Fibroblast of mammary gland (primary cell): ENCODE measurements around the gene TBC1D22A.

Experiments used
- DNase-seq: peaks from one replicate; pipeline ENCODE4 v3.0.0-alpha.2; 2010; ENCODE audit warnings: low read depth
- H3K4me3 ChIP-seq: 2 replicates; pipeline ENCODE4 v1.5.1; 2011; ENCODE audit warnings: low read depth, mild to moderate bottlenecking, low read length, moderate library complexity; ENCODE audit not compliant: control insufficient read depth
- CTCF ChIP-seq: conservative IDR thresholded peaks from 2 replicates; pipeline ENCODE4 v1.5.1; 2011; ENCODE audit warnings: low read depth, low read length, inconsistent platforms; ENCODE audit not compliant: control insufficient read depth, insufficient read depth

The TBC1D22A gene

GRCh38 chr22:47205081-47205491 is 442.6 kb downstream of the TBC1D22A start:
- TF ChIP-seq CTCF: no peak
- H3K4me3 ChIP-seq: no peak overlapping the region
- no peak for DNase-seq

DNA sequence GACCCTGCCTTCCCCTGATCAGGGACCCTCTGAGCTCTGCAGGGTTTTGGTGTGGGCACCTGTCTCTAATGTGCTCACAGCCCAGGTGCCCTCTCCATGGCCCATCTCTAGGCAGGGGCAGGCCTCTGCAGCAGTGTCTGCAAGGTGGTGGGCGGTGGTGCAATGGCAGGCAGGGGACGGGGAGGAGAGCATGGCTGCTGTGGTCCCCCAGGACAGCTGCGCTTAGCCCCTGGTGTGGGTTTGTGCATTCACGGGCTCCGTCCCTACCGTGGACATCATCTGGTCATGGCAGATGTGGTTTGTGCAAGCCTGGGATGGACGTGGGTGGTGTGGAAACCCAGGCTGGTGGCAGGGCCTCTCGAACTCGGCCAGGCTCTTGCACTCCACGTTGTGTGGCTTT is 443.1 kb downstream of the TBC1D22A start:
- no peak overlapping the region for H3K4me3 ChIP-seq
- no peak for TF ChIP-seq CTCF
- DNase-seq: no peak

GRCh38 chr22:47206164-47206563 is 443.7 kb downstream of the TBC1D22A start:
- no peak for TF ChIP-seq CTCF
- no peak for DNase-seq
- no peak overlapping the region for H3K4me3 ChIP-seq

DNA sequence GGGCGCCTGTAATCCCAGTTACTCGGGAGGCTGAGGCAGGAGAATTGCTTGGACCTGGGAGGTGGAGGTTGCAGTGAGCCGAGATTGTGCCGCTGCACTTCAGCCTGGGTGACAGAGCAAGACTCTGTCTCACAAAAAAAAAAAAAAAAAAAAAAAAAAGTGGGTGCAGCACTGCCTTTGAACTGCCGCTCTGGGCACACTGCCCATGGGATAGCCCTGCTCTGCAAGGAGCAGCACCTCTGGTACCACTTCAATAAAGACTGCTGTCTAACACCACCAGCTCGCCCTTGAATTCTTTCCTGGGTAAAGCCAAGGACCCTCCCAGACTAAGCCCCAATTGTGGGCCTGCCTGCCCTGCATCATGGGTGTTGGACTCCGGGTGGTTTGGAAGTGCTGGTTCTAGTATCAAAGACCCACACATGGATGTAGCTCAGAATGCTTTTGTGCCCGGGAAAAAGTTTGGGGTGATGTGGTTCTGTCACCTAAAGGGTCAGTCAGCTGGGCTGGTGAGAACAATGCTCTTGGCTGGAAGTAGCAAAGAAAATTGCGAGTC is 444.3 kb downstream of the TBC1D22A start:
- DNase-seq: no peak
- H3K4me3 ChIP-seq: no peak overlapping the region
- TF ChIP-seq CTCF: no peak

DNA sequence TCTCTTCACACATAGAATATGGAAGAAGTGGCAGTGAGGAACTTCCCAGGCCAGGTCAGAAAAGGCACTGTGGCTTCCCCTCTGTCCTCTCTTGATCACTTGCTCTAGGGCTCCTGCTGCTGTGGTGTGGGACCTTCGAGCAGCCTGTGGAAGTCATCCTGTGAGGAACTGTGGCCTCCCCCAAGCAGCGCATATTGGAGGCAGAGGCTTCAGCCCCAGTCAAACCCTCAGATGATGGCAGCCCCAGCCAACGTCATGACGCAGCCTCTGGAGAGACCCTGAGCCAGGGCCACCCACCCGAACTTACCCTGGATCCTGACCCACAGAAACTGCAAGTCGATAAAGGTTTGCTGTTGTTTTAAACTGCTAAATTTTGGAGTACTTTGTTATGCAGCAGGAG is 444.9 kb downstream of the TBC1D22A start:
- DNase-seq: no peak
- TF ChIP-seq CTCF: no peak
- H3K4me3 ChIP-seq: no peak overlapping the region

- DNase-seq: no peak
- TF ChIP-seq CTCF: no peak
- no peak overlapping the region for H3K4me3 ChIP-seq
These were observed 445.6 kb downstream of the TBC1D22A start for GRCh38 chr22:47207846-47208554.
